Pancreas (tissue), 10 donors: Measurements from ENCODE around the gene MACROD2. TPM values are rescaled to one million over a fixed set of nuclear protein-coding genes. Genes with fewer than 3 reads are reported as not detected.

ENCODE experiments used
- ATAC-seq, 4 donors: fragments of 200-7000 bp; cut with Tn5 transposase; one replicate each; pipeline versions ENCODE4 v1.8.0 to v1.9.1; 2020; ENCODE audit warnings: mild to moderate bottlenecking in 4 of 4, moderate library complexity in 4 of 4
- DNase-seq, 6 donors: peaks; one replicate each; pipeline ENCODE4 v3.0.0-alpha.2; 2020
- FAIRE-seq: peaks from 2 replicates; lab custom pipeline; 2012; peaks lifted over from hg19 to GRCh38; lab: Jason Lieb, UNC
- H3K27ac ChIP-seq, 4 donors: fragments of 200-600 bp; sonication (generic); 1 replicate in 3 of 4; 2 replicates in 1 of 4; pipeline versions ENCODE4 v1.5.0 to v1.8.0; 2020
- H3K27me3 ChIP-seq, 4 donors: fragments of 200-600 bp; one replicate each; pipeline ENCODE4 v1.8.0; 2021
- H3K36me3 ChIP-seq, 3 donors: fragments of 200-600 bp; sonication (generic) in 1 of 3; one replicate each; pipeline versions ENCODE4 v1.5.0 to v1.8.0; 2020 to 2021
- H3K4me1 ChIP-seq, 3 donors: fragments of 200-600 bp; one replicate each; pipeline ENCODE4 v1.8.0; 2021
- H3K4me3 ChIP-seq, 4 donors: fragments of 200-600 bp; sonication (generic) in 2 of 4; one replicate each; pipeline versions ENCODE4 v1.5.0 to v1.8.0; 2020 to 2021
- H3K9me3 ChIP-seq, 4 donors: fragments of 200-600 bp; one replicate each; pipeline ENCODE4 v1.8.0; 2021
- CTCF ChIP-seq, 4 donors: fragments of 200-600 bp; sonication (generic) in 3 of 4; IDR thresholded peaks; one replicate each; pipeline versions ENCODE4 v1.5.0 to v1.8.0; 2021; ENCODE audit warnings: antibody characterized with exemption in 4 of 4
- WGBS, 2 donors: extraction: QIAGEN DNeasy Blood & Tissue Kit; methylation state at CpG; one replicate each; pipeline ENCODE4 v1.1.7; 2013; 5-methylcytosine and 5-hydroxymethylcytosine counted together
- intact Hi-C, 3 donors: fragments of 100-400 bp; cut with DNase I; formaldehyde crosslinking; loops; one replicate each; pipeline versions ENCODE4 v1.11.1 to v1.14.2; 2022
- polyA plus RNA-seq, 2 donors: library from polyadenylated mRNA; stranded (reverse); fragments of 200-250 nt; gene quantifications; one replicate each; pipeline ENCODE4 v1.2.3, GENCODE V29; 2013
- total RNA-seq, 6 donors: library from RNA; stranded (reverse); fragmentation: NEBNext Ultra II Directional in 4 of 6; extraction: Animal tissue kit (Norgen Biotek cat#: 25700) in 4 of 6; gene quantifications; one replicate each; pipeline versions ENCODE4 v1.2.1 to v1.2.4, GENCODE V29; 2021 to 2023
- donor health status: healthy with polysubstance abuse.
- donor health status: DM: no; HTN: no; CAD: no; lungs with moderate emphysema.
- donor health status: DM: no; HTN: no; CAD: no.
- donor health status: control.
- donor health status: control.
- donor health status: Bipolar disorder and iron deficiency.
- donor health status: DM: yes; HTN: yes; CAD: no.
- donor health status: DM: no; HTN: no; CAD: no.
- donor health status: DM: no; HTN: no; CAD: no.
- donor health status: DM: yes; HTN: yes; CAD: no.

MACROD2 gene
- total and polyA plus RNA-seq, 8 donors, result 1.7 to 4.9 (median 2.7) TPM

- ATAC-seq, result no peak
- no peaks in the 10 kb centered on the region for H3K4me1 ChIP-seq
- no peaks in the 10 kb centered on the region for H3K36me3 ChIP-seq
- no peak overlapping the region for H3K27ac ChIP-seq
- FAIRE-seq, result no peak
- H3K27me3 ChIP-seq, result no peaks in the 10 kb centered on the region
- intact Hi-C loops, result no loop called here
- H3K9me3 ChIP-seq, result no peaks in the 10 kb centered on the region
- no peak for TF ChIP-seq CTCF (IDR thresholded peaks at IDR 0.05)
- no peak for DNase-seq
- no peak overlapping the region for H3K4me3 ChIP-seq
Measured at GRCh38 chr20:15831201-15831600, 1835.9 kb downstream of the MACROD2 start.

- FAIRE-seq, result no peak
- 78 to 92% methylated on average over 6 of the region's 6 CpGs for WGBS, 2 donors
- no peaks in the 10 kb centered on the region for H3K4me1 ChIP-seq
- no peak overlapping the region for H3K4me3 ChIP-seq
- H3K36me3 ChIP-seq, result no peaks in the 10 kb centered on the region
- H3K27me3 ChIP-seq, result no peaks in the 10 kb centered on the region
- intact Hi-C loops, result no loop called here
- no peak for DNase-seq
- no peak overlapping the region for H3K27ac ChIP-seq
- no peak for ATAC-seq
- TF ChIP-seq CTCF (IDR thresholded peaks at IDR 0.05), result no peak
- no peaks in the 10 kb centered on the region for H3K9me3 ChIP-seq
Measured at GRCh38 chr20:15832512-15832911, 1837.2 kb downstream of the MACROD2 start.

GRCh38 chr20:15834857-15835256 is 1839.5 kb downstream of the MACROD2 start:
- ATAC-seq (no peak), FAIRE-seq (no peak)
- WGBS, 2 donors, result 85 to 91% methylated on average over 3 of the region's 3 CpGs

DNA sequence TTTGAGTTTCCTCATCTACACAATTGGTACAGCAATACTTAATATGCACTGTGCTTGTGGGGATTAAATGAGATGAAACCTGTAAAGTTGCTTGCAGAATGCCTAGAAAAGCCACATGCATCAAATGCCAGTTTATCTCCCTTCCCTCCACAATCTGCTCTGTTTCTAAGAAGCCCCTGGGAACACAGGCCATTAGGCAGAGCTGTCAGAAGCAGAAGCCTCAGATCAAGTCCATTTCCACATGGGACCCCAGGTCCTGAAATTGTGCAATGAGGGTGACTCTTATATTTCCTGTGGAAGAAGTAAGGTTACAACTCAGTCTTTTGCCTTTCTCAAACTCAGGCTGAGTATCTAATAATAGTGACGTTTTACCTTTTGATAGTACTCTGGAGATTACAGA is 1840.5 kb downstream of the MACROD2 start:
- 38 to 57% methylated on average over 1 of the region's 1 CpG for WGBS, 2 donors
- no peak for DNase-seq
- no peaks in the 10 kb centered on the region for H3K9me3 ChIP-seq
- H3K4me3 ChIP-seq, result no peak overlapping the region
- no peak overlapping the region for H3K27ac ChIP-seq
- intact Hi-C loops, result no loop called here
- no peak for FAIRE-seq
- no peaks in the 10 kb centered on the region for H3K27me3 ChIP-seq
- TF ChIP-seq CTCF (IDR thresholded peaks at IDR 0.05), result no peak
- no peaks in the 10 kb centered on the region for H3K36me3 ChIP-seq
- H3K4me1 ChIP-seq, result no peaks in the 10 kb centered on the region
- ATAC-seq, result no peak

More at GRCh38 chr20:15834857-15835256, 1839.5 kb downstream of the MACROD2 start:
- H3K9me3 ChIP-seq, result no peaks in the 10 kb centered on the region
- H3K27ac ChIP-seq, result no peak overlapping the region
- no peaks in the 10 kb centered on the region for H3K4me1 ChIP-seq
- H3K27me3 ChIP-seq, result no peaks in the 10 kb centered on the region
- TF ChIP-seq CTCF (IDR thresholded peaks at IDR 0.05), result no peak
- no peak overlapping the region for H3K4me3 ChIP-seq
- no peak for DNase-seq
- intact Hi-C loops, result no loop called here
- H3K36me3 ChIP-seq, result no peaks in the 10 kb centered on the region

DNA sequence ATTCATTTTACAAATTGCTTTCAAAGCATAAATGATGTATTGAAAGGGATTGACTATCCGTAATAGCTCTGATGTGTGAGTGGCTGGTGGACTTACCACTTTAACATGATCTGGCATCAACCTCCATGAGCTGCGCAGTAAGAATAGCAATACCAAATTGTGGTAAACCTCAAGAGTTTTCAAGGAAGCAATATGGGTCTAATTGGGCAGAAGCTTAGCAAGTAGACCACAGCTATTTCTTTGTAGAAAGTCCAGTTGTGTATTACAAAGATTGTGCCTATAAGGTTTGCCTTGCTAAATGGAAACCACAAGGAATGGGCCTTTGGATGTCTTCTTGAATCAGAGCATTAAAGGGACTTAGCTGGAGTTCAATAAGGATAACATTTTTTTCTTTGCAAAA is 1841.3 kb downstream of the MACROD2 start:
- intact Hi-C loops, result no loop called here
- no peak overlapping the region for H3K27ac ChIP-seq
- H3K4me3 ChIP-seq, result no peak overlapping the region
- H3K36me3 ChIP-seq, result no peaks in the 10 kb centered on the region
- no peak for TF ChIP-seq CTCF (IDR thresholded peaks at IDR 0.05)
- FAIRE-seq (no peak), DNase-seq (no peak), ATAC-seq (no peak)
- no peaks in the 10 kb centered on the region for H3K4me1 ChIP-seq
- WGBS, 2 donors, result 84 to 99% methylated on average over 2 of the region's 2 CpGs
- H3K27me3 ChIP-seq, result no peaks in the 10 kb centered on the region
- H3K9me3 ChIP-seq, result no peaks in the 10 kb centered on the region
